Central memory CD8-positive, alpha-beta T cell (primary cell): Measurements from ENCODE around the gene PTCD2.

Experiments used
- ATAC-seq: fragments of 150-1000 bp; cut with Tn5 transposase; replicated peaks from 2 replicates; pipeline ENCODE4 v1.10.0; 2022; ENCODE audit warnings: mild to moderate bottlenecking, moderate FRiP score, moderate number of reproducible peaks; ENCODE audit not compliant: poor library complexity, severe bottlenecking; ENCODE audit errors: extremely low read depth
- DNase-seq, 2 donors: peaks; one replicate each; pipeline ENCODE4 v3.0.0; 2021; ENCODE audit warnings: low spot score in 2 of 2
- H3K27ac Mint-ChIP-seq: one replicate; pipeline ENCODE4 v1.8.0; 2022; ENCODE audit warnings: low read depth, mild to moderate bottlenecking, moderate library complexity, mixed read lengths
- H3K27me3 Mint-ChIP-seq: one replicate; pipeline ENCODE4 v1.8.0; 2022; ENCODE audit warnings: mixed read lengths
- H3K36me3 Mint-ChIP-seq: one replicate; pipeline ENCODE4 v1.8.0; 2022; ENCODE audit warnings: mild to moderate bottlenecking, moderate library complexity, mixed read lengths; ENCODE audit not compliant: insufficient read depth
- H3K4me1 Mint-ChIP-seq: one replicate; pipeline ENCODE4 v1.8.0; 2022; ENCODE audit warnings: mixed read lengths
- H3K4me3 Mint-ChIP-seq: one replicate; pipeline ENCODE4 v1.8.0; 2022; ENCODE audit warnings: mild to moderate bottlenecking, moderate library complexity, mixed read lengths
- H3K9me3 Mint-ChIP-seq: one replicate; pipeline ENCODE4 v1.8.0; 2022; ENCODE audit warnings: mixed read lengths

Gene PTCD2

GRCh38 chr5:72378639-72379289, 58.6 kb downstream of the PTCD2 start:
- Mint-ChIP-seq H3K9me3 (no peaks in the 10 kb centered on the region), H3K27ac (no peak overlapping the region), H3K4me1 (no peaks in the 10 kb centered on the region), H3K36me3 (no peaks in the 10 kb centered on the region), H3K27me3 (peaks cover 58% of the 10 kb centered on the region), H3K4me3 (no peak overlapping the region)
- DNase-seq (no peak), ATAC-seq (no peak)

- no peak for ATAC-seq
- H3K36me3 Mint-ChIP-seq, result no peaks in the 10 kb centered on the region
- H3K4me3 Mint-ChIP-seq, result no peak overlapping the region
- no peaks in the 10 kb centered on the region for H3K4me1 Mint-ChIP-seq
- peaks cover 51% of the 10 kb centered on the region for H3K27me3 Mint-ChIP-seq
- DNase-seq, result no peak
- no peak overlapping the region for H3K27ac Mint-ChIP-seq
- no peaks in the 10 kb centered on the region for H3K9me3 Mint-ChIP-seq
These were observed 59.8 kb downstream of the PTCD2 start for GRCh38 chr5:72379936-72380335.

DNA sequence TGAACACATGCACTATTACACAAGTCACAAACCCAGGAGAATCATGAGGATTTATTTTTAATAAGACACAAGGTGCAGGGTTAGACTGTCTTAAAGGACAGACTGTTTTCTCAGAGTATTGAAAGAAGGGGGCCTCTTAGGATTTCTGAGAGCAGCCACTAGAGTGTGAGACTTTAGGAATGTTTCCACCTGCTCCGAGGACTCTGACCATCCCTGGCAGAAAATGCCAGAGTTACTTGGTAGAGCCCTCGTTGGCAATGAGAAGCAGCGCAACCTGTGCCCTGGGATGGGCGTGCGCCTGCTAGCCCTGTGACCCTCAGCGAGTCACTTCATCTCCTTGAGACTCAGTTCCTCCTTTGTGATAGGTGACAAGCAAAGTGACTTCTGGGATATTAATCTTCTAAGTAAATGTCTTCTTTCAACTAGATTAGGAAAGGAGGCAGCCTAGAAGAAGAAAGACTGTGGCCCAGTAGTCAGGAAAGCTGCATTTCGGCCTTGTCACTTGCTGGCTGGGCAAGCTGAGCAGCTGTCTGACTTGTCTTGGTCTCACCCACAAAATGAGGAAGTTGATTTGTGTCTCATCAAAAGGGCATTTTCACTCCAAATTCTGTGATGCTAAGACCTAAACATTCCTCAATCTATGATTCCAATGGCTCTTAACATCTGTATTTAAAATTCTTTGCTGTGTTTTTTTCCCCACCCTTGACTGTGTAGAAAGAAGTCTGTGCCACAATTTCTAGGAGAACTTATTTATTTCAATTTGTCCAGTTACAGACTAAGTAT, 60.5 kb downstream of the PTCD2 start:
- no peak overlapping the region for H3K27ac Mint-ChIP-seq
- ATAC-seq (no peak), DNase-seq (no peak)
- H3K27me3 Mint-ChIP-seq, result peaks cover 46% of the 10 kb centered on the region
- H3K9me3 Mint-ChIP-seq, result no peaks in the 10 kb centered on the region
- H3K4me1 Mint-ChIP-seq, result no peaks in the 10 kb centered on the region
- H3K36me3 Mint-ChIP-seq, result no peaks in the 10 kb centered on the region
- no peak overlapping the region for H3K4me3 Mint-ChIP-seq

DNA sequence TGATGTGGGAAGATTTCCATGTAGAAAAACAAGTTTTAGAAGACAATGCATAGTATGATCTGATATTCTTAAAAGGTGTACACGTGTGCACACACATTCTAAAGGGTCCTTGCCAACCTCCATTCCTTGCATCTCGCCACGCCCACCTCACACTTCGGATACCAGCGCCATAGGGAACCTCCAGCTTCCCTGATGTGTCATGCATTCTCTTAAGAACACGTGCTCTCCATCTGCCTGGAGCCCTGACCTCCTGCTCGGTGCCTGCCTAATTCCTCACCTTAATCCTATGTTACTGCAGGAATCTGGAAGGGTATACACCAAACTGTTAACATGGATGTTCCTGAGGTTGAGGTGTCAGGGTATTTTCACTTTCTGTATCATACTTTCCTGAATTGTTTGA, 63.1 kb downstream of the PTCD2 start:
- no peaks in the 10 kb centered on the region for H3K36me3 Mint-ChIP-seq
- no peak for ATAC-seq

DNA sequence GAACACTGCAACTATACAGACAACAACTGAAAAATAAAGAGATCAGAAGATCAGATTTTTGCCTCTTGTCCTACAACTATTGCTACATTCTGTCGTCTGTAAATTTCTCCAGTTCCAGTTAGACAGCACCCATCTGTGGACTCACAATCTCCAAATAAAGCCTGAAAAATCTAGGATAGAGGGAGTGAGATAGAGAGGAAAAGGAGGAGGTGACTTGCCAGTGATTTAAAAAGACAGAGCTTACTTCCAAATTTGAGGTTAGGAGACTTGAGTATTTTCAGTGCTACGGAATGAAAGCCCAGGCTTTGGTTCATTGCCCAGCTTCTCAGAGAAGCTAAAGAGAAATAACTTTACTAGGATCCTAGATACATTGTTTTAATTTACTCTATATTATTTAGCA, 63.6 kb downstream of the PTCD2 start:
- Mint-ChIP-seq H3K27me3 (peaks cover 42% of the 10 kb centered on the region), H3K4me1 (no peaks in the 10 kb centered on the region), H3K4me3 (no peak overlapping the region), H3K9me3 (no peaks in the 10 kb centered on the region), H3K27ac (no peak overlapping the region), H3K36me3 (no peaks in the 10 kb centered on the region)
- no peak for DNase-seq
- ATAC-seq, result no peak

More for the DNA sequence above, 63.1 kb downstream of the PTCD2 start:
- Mint-ChIP-seq H3K27me3 (peaks cover 42% of the 10 kb centered on the region), H3K4me3 (no peak overlapping the region), H3K27ac (no peak overlapping the region), H3K4me1 (no peaks in the 10 kb centered on the region), H3K9me3 (no peaks in the 10 kb centered on the region)
- DNase-seq, result no peak

- peaks cover 51% of the 10 kb centered on the region for H3K27me3 Mint-ChIP-seq
- H3K27ac Mint-ChIP-seq, result no peak overlapping the region
- DNase-seq (no peak), ATAC-seq (no peak)
- H3K4me3 Mint-ChIP-seq, result no peak overlapping the region
- no peaks in the 10 kb centered on the region for H3K9me3 Mint-ChIP-seq
- no peaks in the 10 kb centered on the region for H3K36me3 Mint-ChIP-seq
- H3K4me1 Mint-ChIP-seq, result no peaks in the 10 kb centered on the region
These were observed 66.5 kb downstream of the PTCD2 start for GRCh38 chr5:72386639-72387038.

DNA sequence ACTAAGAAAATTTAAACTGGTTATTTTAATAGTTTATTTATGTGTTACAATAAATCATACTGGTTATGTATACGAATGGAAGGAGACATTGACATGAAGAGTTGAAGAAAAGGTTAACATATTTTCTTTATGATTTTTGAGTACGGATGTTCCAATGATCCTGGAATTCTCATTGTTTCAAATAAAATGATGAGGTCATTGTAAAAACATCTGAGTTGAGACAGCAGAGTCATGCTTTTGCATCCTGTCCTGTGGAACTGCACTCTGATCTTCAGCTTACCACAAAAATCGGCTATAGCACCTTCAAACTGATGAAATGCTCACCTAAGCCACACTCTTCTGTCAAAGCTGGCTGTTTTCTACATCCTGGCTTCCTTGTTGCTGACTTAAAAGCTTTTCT, 67.8 kb downstream of the PTCD2 start:
- Mint-ChIP-seq H3K4me3 (no peak overlapping the region), H3K27me3 (peaks cover 51% of the 10 kb centered on the region), H3K36me3 (no peaks in the 10 kb centered on the region), H3K9me3 (no peaks in the 10 kb centered on the region), H3K27ac (no peak overlapping the region), H3K4me1 (no peaks in the 10 kb centered on the region)
- DNase-seq, result no peak
- ATAC-seq, result no peak

- no peak for DNase-seq
- H3K4me3 Mint-ChIP-seq, result no peak overlapping the region
- no peaks in the 10 kb centered on the region for H3K36me3 Mint-ChIP-seq
- peaks cover 54% of the 10 kb centered on the region for H3K27me3 Mint-ChIP-seq
- no peak for ATAC-seq
- H3K4me1 Mint-ChIP-seq, result no peaks in the 10 kb centered on the region
- H3K9me3 Mint-ChIP-seq, result no peaks in the 10 kb centered on the region
- H3K27ac Mint-ChIP-seq, result no peak overlapping the region
These were observed 68.5 kb downstream of the PTCD2 start for GRCh38 chr5:72388646-72389045.

GRCh38 chr5:72390836-72391235, 70.7 kb downstream of the PTCD2 start:
- H3K36me3 Mint-ChIP-seq, result no peaks in the 10 kb centered on the region
- H3K4me3 Mint-ChIP-seq, result no peak overlapping the region
- no peak for ATAC-seq
- H3K9me3 Mint-ChIP-seq, result no peaks in the 10 kb centered on the region
- no peaks in the 10 kb centered on the region for H3K4me1 Mint-ChIP-seq
- DNase-seq, result no peak
- H3K27me3 Mint-ChIP-seq, result peaks cover 69% of the 10 kb centered on the region
- H3K27ac Mint-ChIP-seq, result no peak overlapping the region

DNA sequence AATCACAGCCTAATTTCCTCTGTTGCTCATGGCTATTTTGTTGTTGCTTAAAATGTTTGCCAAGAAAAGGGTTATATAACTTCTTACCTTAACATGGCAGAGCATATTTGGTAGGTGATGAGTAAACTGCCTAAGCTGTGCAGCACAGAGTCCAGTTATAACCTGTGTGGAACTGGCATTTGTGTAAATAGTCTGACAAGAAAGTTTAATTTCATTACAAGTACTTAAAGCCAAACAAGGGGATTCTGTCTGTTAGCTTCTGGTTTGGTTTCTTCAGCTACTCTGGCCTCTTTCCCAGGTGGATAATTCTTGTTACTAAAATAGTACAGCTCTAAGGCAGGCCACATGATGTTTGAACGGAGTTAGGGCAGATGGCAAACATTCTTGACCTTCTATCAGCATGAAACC, 72.2 kb downstream of the PTCD2 start:
- DNase-seq, result no peak
- no peaks in the 10 kb centered on the region for H3K4me1 Mint-ChIP-seq
- no peak overlapping the region for H3K4me3 Mint-ChIP-seq
- no peak overlapping the region for H3K27ac Mint-ChIP-seq
- H3K27me3 Mint-ChIP-seq, result peaks cover 59% of the 10 kb centered on the region
- H3K36me3 Mint-ChIP-seq, result no peaks in the 10 kb centered on the region
- no peak for ATAC-seq
- no peaks in the 10 kb centered on the region for H3K9me3 Mint-ChIP-seq

- H3K4me1 Mint-ChIP-seq, result no peaks in the 10 kb centered on the region
- DNase-seq (no peak), ATAC-seq (no peak)
- H3K9me3 Mint-ChIP-seq, result no peaks in the 10 kb centered on the region
- peaks cover 64% of the 10 kb centered on the region for H3K27me3 Mint-ChIP-seq
- H3K36me3 Mint-ChIP-seq, result no peaks in the 10 kb centered on the region
- no peak overlapping the region for H3K4me3 Mint-ChIP-seq
- H3K27ac Mint-ChIP-seq, result no peak overlapping the region
These were observed 72.9 kb downstream of the PTCD2 start for GRCh38 chr5:72393052-72393451.

DNA sequence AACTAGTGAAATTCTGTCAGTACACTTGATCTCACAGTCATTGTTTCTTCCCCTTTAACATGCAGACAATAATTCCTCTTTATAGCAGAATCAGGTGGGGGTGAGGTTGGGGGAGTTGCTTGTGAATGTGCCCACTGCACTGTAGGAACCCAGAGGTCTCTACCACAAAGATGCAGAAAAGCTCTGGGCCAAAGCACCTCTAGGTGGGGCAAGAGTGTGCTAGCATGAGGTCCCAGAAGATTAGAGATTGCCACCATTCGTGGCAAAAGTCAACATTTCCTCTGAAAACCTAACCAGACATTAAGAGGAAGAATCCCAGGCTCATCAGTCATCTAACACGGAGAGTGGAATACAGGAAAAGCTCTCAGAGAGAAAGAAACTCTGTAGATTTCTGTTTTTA, 74.5 kb downstream of the PTCD2 start:
- H3K4me1 Mint-ChIP-seq, result no peaks in the 10 kb centered on the region
- DNase-seq (no peak), ATAC-seq (no peak)
- peaks cover under 1% of the 10 kb centered on the region for H3K9me3 Mint-ChIP-seq
- H3K27me3 Mint-ChIP-seq, result peaks cover 64% of the 10 kb centered on the region
- H3K27ac Mint-ChIP-seq, result no peak overlapping the region
- no peak overlapping the region for H3K4me3 Mint-ChIP-seq
- no peaks in the 10 kb centered on the region for H3K36me3 Mint-ChIP-seq

DNA sequence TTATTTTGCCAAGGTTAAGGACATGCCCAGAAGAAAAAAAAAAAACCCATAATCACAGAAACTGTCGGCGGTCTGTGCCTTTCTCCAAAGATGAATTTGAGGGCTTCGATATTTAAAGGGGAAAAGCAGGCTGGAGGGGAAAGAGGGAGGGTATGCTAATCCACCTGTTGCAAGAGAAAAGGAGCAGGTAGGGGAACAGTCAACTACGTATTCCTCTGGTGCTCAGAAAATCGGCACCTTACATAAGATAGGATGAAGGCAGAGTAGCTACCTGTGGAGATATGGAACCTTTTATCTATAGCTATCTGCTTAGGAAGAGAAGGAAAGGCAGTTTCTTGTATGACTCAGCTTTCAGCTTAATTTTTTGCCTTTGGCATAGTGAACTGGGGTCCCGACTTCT, 77.7 kb downstream of the PTCD2 start:
- peaks cover 64% of the 10 kb centered on the region for H3K27me3 Mint-ChIP-seq
- H3K4me1 Mint-ChIP-seq, result no peaks in the 10 kb centered on the region

More for the DNA sequence above, 77.7 kb downstream of the PTCD2 start:
- no peaks in the 10 kb centered on the region for H3K36me3 Mint-ChIP-seq
- DNase-seq, result no peak
- H3K27ac Mint-ChIP-seq, result no peak overlapping the region
- ATAC-seq, result no peak
- H3K9me3 Mint-ChIP-seq, result peaks cover 14% of the 10 kb centered on the region
- no peak overlapping the region for H3K4me3 Mint-ChIP-seq
